K562 (cell line): Measurements from ENCODE around the gene METRN. TPM values are rescaled to one million over a fixed set of nuclear protein-coding genes. Genes with fewer than 3 reads are reported as not detected.
A peak's percentile ranks its signal among the peaks of the same experiment; 100 is the strongest.

Source experiments
- ARHGAP35 ChIP-seq: fragments of 450-650 bp; IDR thresholded peaks from 2 replicates; pipeline ENCODE4 v1.6.1; 2018; ENCODE audit not compliant: partially characterized antibody
- CEBPG ChIP-seq, 3 experiments: fragments of 200-800 bp in 1 of 3; sonication (Bioruptor generic) in 1 of 3; sonication (generic) in 1 of 3; formaldehyde crosslinking in 1 of 3; IDR thresholded peaks in 2 of 3; conservative IDR thresholded peaks in 1 of 3; 2 replicates each; pipeline versions ENCODE4 v1.6.1 to v1.8.0; 2016 to 2022; ENCODE audit warnings: missing compliant biosample characterization in 2 of 3, missing genetic modification characterization in 2 of 3, mild to moderate bottlenecking in 1 of 3, missing genetic modification reagents in 1 of 3
- CTCF ChIP-seq, 3 experiments: IDR thresholded peaks in 2 of 3; conservative IDR thresholded peaks in 1 of 3; 2 replicates each; pipeline ENCODE4 v1.5.1; 2011 to 2012; ENCODE audit warnings: low read length in 3 of 3, mild to moderate bottlenecking in 3 of 3, control low read depth in 2 of 3, improper control_type of control experiment in 1 of 3, inconsistent platforms in 1 of 3, low read depth in 1 of 3, mixed read lengths in 1 of 3, moderate library complexity in 1 of 3; ENCODE audit not compliant: insufficient read depth in 2 of 3
- E2F5 ChIP-seq: sonication (generic); formaldehyde crosslinking; IDR thresholded peaks from 2 replicates; pipeline ENCODE4 v1.8.0; 2022; ENCODE audit warnings: mild to moderate bottlenecking, missing genetic modification reagents
- FUS ChIP-seq: fragments of 200-400 bp; formaldehyde crosslinking; optimal IDR thresholded peaks from 2 replicates; pipeline ENCODE3; 2017; ENCODE audit warnings: low read depth, low read length
- HNRNPL ChIP-seq: fragments of 200-400 bp; formaldehyde crosslinking; IDR thresholded peaks from 2 replicates; pipeline ENCODE4 v1.6.1; 2017; ENCODE audit warnings: low read depth, mild to moderate bottlenecking, low read length
- ILK ChIP-seq: fragments of 450-650 bp; IDR thresholded peaks from 2 replicates; pipeline ENCODE4 v1.6.1; 2016; ENCODE audit warnings: missing genetic modification characterization, low read depth, mild to moderate bottlenecking, missing compliant biosample characterization, moderate library complexity, borderline replicate concordance
- MED1 ChIP-seq: sonication (generic); formaldehyde crosslinking; IDR thresholded peaks from 2 replicates; pipeline ENCODE4 v1.8.1; 2023; ENCODE audit warnings: missing genetic modification reagents, borderline replicate concordance
- MITF ChIP-seq: IDR thresholded peaks from 2 replicates; pipeline ENCODE4 v1.6.1; 2014; ENCODE audit warnings: antibody characterized with exemption
- NCOA6 ChIP-seq: fragments of 450-650 bp; IDR thresholded peaks from 2 replicates; pipeline ENCODE4 v1.6.1; 2017; ENCODE audit warnings: mild to moderate bottlenecking
- RFX7 ChIP-seq: fragments of 250-450 bp; sonication (Bioruptor Pico); IDR thresholded peaks from 2 replicates; pipeline ENCODE4 v1.5.1; 2021; ENCODE audit warnings: mild to moderate bottlenecking
- SAFB ChIP-seq: fragments of 200-400 bp; formaldehyde crosslinking; IDR thresholded peaks from 2 replicates; pipeline ENCODE4 v1.6.1; 2017; ENCODE audit warnings: low read depth, low read length, borderline replicate concordance
- THRA ChIP-seq: fragments of 450-650 bp; IDR thresholded peaks from 2 replicates; pipeline ENCODE4 v1.6.1; 2017; ENCODE audit warnings: mild to moderate bottlenecking, moderate library complexity
- WHSC1 ChIP-seq: IDR thresholded peaks from one replicate; pipeline ENCODE4 v1.6.1; 2012; ENCODE audit warnings: low read length, control low read depth, inconsistent platforms
- ZNF263 ChIP-seq: sonication (generic); formaldehyde crosslinking; IDR thresholded peaks from 2 replicates; pipeline ENCODE4 v1.8.0; 2022; ENCODE audit warnings: mild to moderate bottlenecking, missing genetic modification reagents, borderline replicate concordance
- ZNF280A ChIP-seq: fragments of 450-650 bp; IDR thresholded peaks from 2 replicates; pipeline ENCODE4 v1.6.1; 2018; ENCODE audit warnings: mild to moderate bottlenecking, low read depth; ENCODE audit not compliant: partially characterized antibody
- ZNF644 ChIP-seq: fragments of 200-800 bp; sonication (Bioruptor generic); IDR thresholded peaks from 2 replicates; pipeline ENCODE4 v1.6.1; 2016; ENCODE audit warnings: low read depth, missing genetic modification characterization, missing compliant biosample characterization
- ZNF76 ChIP-seq: fragments of 250-450 bp; sonication (Bioruptor Pico); IDR thresholded peaks from 2 replicates; pipeline ENCODE4 v1.4.0; 2020; ENCODE audit warnings: mild to moderate bottlenecking, moderate library complexity, borderline replicate concordance
- polyA plus RNA-seq, 8 experiments: library from polyadenylated mRNA; depleted of rRNA in 4 of 8; stranded (reverse) in 5 of 8; unstranded in 3 of 8; fragments of >200 nt; fragmentation: Nextera tagmentation in 2 of 8; fragmentation: Illumina TruSeq in 1 of 8; extraction: Ambion mirVana in 2 of 8; extraction: Trizol in 1 of 8; gene quantifications; 2 replicates each; pipeline versions ENCODE4 v1.2.1 to v1.2.3, GENCODE V29; 2011 to 2014; ENCODE audit warnings: inconsistent platforms in 1 of 8, missing spikeins in 1 of 8
- total RNA-seq, 7 experiments: library from RNA; depleted of rRNA in 6 of 7; stranded (reverse); fragments of >200 nt in 6 of 7; fragmentation: Illumina TruSeq in 2 of 7; extraction: Trizol in 2 of 7; gene quantifications; 2 replicates each; pipeline versions ENCODE4 v1.2.1 to v1.2.3, GENCODE V29; 2011 to 2021; ENCODE audit warnings: low replicate concordance in 1 of 7

METRN gene
- total and polyA plus RNA-seq, 9 of the 15 experiments (the other 6 are each of a cell fraction or from before 2014, with no cell fraction given): 0.20 to 89.8 (median 15.4) TPM

GRCh38 chr16:740764-741505, 26.0 kb downstream of the METRN start, which contains the start of gene CIAO3 (continued):
- TF ChIP-seq ZNF280A (no peak), ZNF76 (CRISPR knock-in tag) (no peak), ZNF263 (CRISPR knock-in tag) (no peak), CEBPG (CRISPR knock-in tag; IDR thresholded peaks at IDR 0.05) (peak; percentile 50; the same call in 1 of the 2 replicates), CEBPG (tag; conservative IDR thresholded peaks at IDR 0.05 in 1 of 2, IDR thresholded peaks at IDR 0.05 in 1 of 2) (no peak), RFX7 (CRISPR knock-in tag) (no peak), CTCF (IDR thresholded peaks at IDR 0.05 in 2 of 3, conservative IDR thresholded peaks at IDR 0.05 in 1 of 3; ENCODE audit: insufficient read depth in 2 of 3, low read depth in 1 of 3, low read length in 3 of 3) (peak; percentile 86 to 87 (median 86)), SAFB (0 out of 2 replicates have a peak, but pooled peaks have one; percentile 6), NCOA6 (no peak), E2F5 (CRISPR knock-in tag) (0 out of 2 replicates have a peak, but pooled peaks have one; percentile 32), ZNF644 (tag) (no peak), WHSC1 (no peak), MED1 (CRISPR knock-in tag) (no peak), FUS (peak; percentile 37), ILK (tag) (no peak), THRA (no peak), MITF (peak; percentile 84), HNRNPL (no peak), ARHGAP35 (no peak)
